Astrocyte of the spinal cord (primary cell): ENCODE data around the gene PALB2.

Experiments used
- DNase-seq: peaks from one replicate; pipeline ENCODE4 v3.0.0; 2011; ENCODE audit warnings: low read depth, low spot score
- H3K4me3 ChIP-seq: 2 replicates; pipeline ENCODE4 v1.5.1; 2011; ENCODE audit warnings: low read depth, mild to moderate bottlenecking, low read length, moderate library complexity
- in situ Hi-C: cut with HindIII; loops from 2 replicates; pipeline ENCODE4 v1.10.0; 2017; ENCODE audit warnings: low sequenced_read_pairs
- TF ChIP-seq, protein P1 (sequence below): IDR thresholded peaks from 2 replicates; pipeline ENCODE4 v1.5.1; 2012; ENCODE audit warnings: low read depth, mild to moderate bottlenecking, low read length, inconsistent platforms

Gene PALB2

GRCh38 chr16:23679274-23679985 lies 38.3 kb upstream of the PALB2 start:
- in situ Hi-C loops = no loop called here
- TF ChIP-seq, protein P1, sequence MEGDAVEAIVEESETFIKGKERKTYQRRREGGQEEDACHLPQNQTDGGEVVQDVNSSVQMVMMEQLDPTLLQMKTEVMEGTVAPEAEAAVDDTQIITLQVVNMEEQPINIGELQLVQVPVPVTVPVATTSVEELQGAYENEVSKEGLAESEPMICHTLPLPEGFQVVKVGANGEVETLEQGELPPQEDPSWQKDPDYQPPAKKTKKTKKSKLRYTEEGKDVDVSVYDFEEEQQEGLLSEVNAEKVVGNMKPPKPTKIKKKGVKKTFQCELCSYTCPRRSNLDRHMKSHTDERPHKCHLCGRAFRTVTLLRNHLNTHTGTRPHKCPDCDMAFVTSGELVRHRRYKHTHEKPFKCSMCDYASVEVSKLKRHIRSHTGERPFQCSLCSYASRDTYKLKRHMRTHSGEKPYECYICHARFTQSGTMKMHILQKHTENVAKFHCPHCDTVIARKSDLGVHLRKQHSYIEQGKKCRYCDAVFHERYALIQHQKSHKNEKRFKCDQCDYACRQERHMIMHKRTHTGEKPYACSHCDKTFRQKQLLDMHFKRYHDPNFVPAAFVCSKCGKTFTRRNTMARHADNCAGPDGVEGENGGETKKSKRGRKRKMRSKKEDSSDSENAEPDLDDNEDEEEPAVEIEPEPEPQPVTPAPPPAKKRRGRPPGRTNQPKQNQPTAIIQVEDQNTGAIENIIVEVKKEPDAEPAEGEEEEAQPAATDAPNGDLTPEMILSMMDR = no peak
- peak; percentile 28 for DNase-seq
- peak overlapping the region; percentile 70 for H3K4me3 ChIP-seq

DNA sequence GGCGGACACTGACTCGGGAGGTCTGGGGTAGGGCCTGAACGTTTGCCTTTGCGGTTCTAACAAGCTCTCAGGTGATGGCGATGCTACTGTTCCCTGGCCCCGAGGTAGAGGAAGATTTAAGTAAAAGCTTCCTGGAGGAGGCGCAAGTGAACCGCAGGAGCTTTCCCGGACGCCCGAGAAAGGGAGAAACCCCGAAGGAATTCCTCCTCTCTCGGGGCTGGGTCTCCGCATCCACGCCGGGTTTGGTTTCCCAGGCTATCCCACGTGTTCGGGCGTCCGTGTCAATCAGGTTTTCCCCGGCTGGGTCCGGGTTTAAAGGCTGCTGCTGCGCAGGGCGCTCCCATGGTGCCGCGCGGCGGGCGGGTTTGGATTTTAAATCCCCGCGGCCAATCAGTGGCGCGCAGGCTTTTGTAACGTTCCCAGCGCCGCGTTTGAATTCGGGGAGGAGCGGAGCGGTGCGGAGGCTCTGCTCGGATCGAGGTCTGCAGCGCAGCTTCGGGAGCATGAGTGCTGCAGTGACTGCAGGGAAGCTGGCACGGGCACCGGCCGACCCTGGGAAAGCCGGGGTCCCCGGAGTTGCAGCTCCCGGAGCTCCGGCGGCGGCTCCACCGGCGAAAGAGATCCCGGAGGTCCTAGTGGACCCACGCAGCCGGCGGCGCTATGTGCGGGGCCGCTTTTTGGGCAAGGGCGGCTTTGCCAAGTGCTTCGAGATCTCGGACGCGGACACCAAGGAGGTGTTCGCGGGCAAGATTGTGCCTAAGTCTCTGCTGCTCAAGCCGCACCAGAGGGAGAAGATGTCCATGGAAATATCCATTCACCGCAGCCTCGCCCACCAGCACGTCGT lies 37.5 kb upstream of the PALB2 start, which contains the start of gene PLK1:
PLK1 (plus strand) TSS at position 460 of the 844 bp plus-strand sequence; CDS start at position 504, 44 bp downstream.
- TF ChIP-seq, protein P1 = peak; percentile 43
- in situ Hi-C loops = no loop called here
- DNase-seq = peak; percentile 85
- H3K4me3 ChIP-seq = peak within 1 kb of the TSS; percentile 70

DNA sequence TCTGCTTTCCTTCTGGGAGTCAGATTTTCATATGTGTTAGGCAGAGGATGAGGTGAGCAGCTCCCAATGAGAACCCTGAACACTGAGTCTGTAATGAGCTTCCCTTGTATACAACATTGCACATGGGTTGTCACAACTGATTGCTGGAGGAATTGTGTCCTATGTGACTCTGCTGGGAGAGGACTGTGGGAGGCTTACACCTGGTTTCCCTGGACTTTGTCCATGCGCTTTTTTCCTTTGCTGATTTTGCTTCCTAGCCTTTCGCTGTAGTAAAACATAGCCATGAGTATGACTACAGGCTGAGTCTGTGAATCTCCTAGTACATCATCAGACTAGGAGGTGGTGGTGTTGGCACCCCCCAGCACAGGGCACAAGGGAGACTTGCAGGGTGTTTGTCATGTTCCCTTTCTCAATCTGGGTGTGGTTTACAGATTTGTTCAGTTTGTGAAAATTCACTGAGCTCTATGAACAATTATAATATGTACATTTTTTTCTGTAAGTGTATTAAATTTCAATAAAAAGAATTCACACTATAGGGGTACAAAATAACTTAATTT lies 35.9 kb upstream of the PALB2 start:
- DNase-seq = no peak
- TF ChIP-seq, protein P1 = no peak
- in situ Hi-C loops = no loop called here
- H3K4me3 ChIP-seq = no peak overlapping the region

DNA sequence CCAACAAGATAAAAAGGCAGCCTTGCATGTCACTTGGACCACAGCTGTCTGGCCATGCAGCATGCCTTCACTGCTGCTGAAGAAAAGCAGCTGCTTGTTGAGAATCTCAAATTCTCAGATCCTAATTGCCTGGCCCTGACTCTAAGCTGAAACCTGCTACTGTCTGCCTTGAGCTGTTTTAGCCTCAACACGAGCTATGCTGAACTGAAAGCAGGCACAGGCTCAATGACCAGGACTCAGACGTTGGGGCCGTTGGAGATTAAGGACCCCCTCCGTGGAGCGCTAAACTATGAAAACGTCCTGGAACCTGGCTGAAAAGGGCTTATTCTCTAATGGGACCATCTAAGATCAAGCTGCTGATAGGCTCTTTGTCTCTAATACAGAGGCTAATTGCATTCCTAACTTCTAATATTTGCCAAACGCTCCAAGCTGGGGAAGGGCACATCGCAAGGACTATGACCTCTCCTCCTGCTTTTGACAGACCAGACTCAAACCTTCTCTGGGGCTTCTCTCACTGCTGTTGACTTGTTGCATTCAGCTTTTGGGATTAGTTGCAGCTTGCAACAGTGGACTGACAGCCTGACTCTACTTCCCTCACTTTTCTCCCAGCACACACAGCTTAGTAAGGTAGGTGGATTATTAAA lies 33.0 kb upstream of the PALB2 start:
- TF ChIP-seq, protein P1 = no peak
- no peak overlapping the region for H3K4me3 ChIP-seq
- in situ Hi-C loops = no loop called here

GRCh38 chr16:23670137-23670776 lies 29.1 kb upstream of the PALB2 start:
- in situ Hi-C loops = no loop called here
- TF ChIP-seq, protein P1 = no peak
- peak; percentile 85 for DNase-seq
- H3K4me3 ChIP-seq = no peak overlapping the region

More for the DNA sequence above, 33.0 kb upstream of the PALB2 start:
- no peak for DNase-seq

- no peak overlapping the region for H3K4me3 ChIP-seq
- TF ChIP-seq, protein P1 = no peak
- DNase-seq = no peak
- in situ Hi-C loops = no loop called here
Observed at GRCh38 chr16:23668873-23669272, 27.8 kb upstream of the PALB2 start.
